Hematopoietic multipotent progenitor cell treated with erythropoietin and hydrocortisone succinate and interleukin-3 and kit ligand, for 6 days (in vitro differentiated cells): ENCODE measurements around the gene PRICKLE2.
A peak's percentile ranks its signal among the peaks of the same experiment; 100 is the strongest.

Source experiments
- DNase-seq: peaks from one replicate; pipeline ENCODE4 v3.0.0-alpha.2; 2015

PRICKLE2 gene

GRCh38 chr3:64067506-64068346 is 157.5 kb downstream of the PRICKLE2 start:
- DNase-seq, result no peak

GRCh38 chr3:64064804-64065203 is 160.5 kb downstream of the PRICKLE2 start:
- no peak for DNase-seq

DNA sequence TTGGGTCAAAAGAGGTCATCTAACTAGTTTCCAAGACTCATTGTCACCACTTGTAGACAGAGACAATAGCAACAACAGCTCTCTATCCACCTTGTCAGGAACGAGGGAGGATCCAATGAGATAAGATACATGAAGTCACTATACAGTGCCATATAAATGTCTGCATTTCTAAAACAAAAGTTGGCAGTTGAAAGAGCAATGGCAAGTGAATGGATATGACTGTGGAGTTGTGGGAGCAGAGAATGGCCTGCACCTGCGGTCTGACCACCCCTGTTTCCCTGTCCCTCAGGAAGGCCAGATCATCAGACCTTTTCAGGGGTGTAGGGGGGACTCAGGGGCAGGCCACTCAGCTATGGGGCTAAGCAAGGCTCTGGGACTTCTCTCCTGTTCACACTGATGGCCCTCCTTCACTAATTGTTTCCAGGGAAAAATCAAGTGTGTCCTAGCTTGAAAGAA is 161.3 kb downstream of the PRICKLE2 start:
- no peak for DNase-seq

DNA sequence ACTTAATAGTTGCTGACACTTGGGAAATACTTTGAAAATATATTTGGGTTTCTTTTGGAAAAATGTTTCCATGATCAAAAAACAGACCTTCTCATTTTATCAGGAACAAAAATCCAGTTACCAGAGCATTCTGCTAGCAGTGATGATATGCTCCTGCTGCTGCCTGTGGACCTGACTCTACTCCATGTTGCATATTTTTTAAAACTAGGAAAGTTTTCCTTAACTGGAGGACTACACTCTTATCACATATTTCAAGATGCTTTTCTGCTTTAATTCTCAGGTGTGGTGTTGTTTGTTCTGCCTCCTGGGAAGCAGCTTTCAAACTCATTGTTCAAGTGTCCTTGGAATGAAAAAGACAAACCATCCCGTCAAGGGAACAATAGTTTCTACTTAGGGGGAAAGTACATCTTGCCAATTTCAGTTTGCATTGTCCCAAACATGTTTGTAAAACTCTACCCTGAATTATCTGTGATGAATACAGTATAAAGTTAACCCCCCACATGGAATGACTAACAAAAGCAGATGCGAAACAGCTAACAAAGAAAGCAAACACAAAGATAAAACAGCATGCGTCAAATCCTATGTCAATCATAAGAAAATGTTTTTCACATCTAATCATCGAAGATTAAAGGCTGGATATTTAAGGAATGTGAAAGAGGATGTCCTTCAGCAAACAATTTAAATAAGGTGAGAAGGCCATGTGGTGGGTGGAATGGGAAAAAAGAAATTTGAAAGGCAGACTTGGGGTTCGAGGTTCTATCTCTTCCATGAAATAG is 161.9 kb downstream of the PRICKLE2 start:
- no peak for DNase-seq

- DNase-seq, result no peak
Observed at GRCh38 chr3:64061628-64062027, 163.6 kb downstream of the PRICKLE2 start.

DNA sequence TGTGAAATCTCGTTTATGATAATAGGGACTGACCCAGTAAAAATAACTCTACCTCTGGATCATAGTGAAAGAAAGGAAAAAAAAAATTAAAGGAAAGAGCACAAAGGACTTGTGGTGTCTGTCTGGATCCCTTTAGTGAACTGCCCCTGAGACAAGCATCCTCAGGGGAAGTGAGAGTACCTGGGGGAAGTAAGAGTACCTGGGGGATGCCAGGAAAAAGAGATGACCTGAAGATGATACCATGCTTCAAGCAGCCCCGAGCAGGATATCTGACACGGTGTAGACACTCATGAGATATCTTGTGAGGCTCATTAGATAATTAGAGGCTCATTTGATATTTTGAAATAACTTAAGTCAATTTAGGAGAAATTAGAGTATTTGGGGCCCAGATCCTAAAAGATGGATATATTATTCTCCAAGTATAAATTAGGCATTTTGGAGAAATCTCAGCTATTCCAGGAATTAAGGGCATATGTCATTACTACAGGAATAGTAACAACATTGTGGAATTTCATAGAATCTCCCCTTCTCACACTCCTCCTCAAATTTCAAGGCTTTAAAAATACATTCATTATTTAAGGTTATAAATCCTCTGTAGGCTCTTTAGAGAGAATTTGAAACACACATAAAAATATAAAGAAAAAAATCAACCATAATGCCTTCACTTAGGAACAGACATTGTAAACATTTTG is 165.6 kb downstream of the PRICKLE2 start:
- DNase-seq, result no peak

GRCh38 chr3:64058566-64058965 is 166.7 kb downstream of the PRICKLE2 start:
- no peak for DNase-seq

GRCh38 chr3:64057231-64057630 is 168.0 kb downstream of the PRICKLE2 start:
- DNase-seq, result no peak

- DNase-seq, result no peak
Observed at GRCh38 chr3:64056606-64057180, 168.6 kb downstream of the PRICKLE2 start.

- DNase-seq, result no peak
Observed at GRCh38 chr3:64055076-64055475, 170.2 kb downstream of the PRICKLE2 start.

GRCh38 chr3:64054488-64054887 is 170.8 kb downstream of the PRICKLE2 start:
- no peak for DNase-seq

- no peak for DNase-seq
Observed at GRCh38 chr3:64053581-64053980, 171.7 kb downstream of the PRICKLE2 start.

GRCh38 chr3:64053117-64053516 is 172.1 kb downstream of the PRICKLE2 start:
- no peak for DNase-seq

DNA sequence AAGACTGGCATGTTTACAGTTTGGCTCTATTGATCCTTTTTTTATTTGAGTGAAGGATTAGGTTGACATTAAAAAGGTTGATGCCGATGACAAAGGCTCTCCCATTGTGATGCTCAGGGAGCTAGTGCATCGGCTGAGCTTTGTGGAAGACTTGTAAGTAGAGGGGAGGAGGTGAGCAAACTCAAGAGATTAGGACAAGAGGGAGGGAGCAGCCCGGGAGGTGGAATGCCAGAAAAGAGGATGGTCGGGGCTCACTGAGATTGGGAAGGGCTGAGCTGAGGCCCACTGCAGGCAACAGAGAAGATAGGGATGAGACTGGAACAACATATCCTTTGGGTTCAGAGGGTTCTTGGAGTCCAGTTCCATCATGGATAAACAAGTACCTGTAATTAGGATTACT is 175.4 kb downstream of the PRICKLE2 start:
- DNase-seq, result no peak

DNA sequence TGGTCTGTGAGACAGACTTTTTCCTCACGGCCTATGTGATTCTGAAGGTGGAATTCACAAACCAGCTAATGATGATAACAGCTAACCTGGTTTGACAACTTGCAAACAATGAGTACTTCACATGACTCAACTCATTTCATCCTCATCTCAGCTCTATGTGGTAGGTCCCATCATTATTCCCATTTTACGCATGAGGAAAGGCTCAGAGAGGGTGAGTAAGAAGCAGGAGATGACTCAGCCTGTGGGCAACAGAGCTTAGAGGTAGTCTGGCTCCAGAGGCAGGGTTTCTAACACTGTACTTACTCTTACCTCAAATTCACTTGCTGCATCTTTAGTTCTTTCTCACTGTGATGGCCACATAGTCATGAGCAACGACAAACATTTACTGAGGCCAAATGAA is 176.1 kb downstream of the PRICKLE2 start:
- DNase-seq, result no peak

- peak; percentile 27 for DNase-seq
Observed at GRCh38 chr3:64048631-64049061, 176.6 kb downstream of the PRICKLE2 start.

- DNase-seq, result no peak
Observed at GRCh38 chr3:64047787-64048186, 177.5 kb downstream of the PRICKLE2 start.

DNA sequence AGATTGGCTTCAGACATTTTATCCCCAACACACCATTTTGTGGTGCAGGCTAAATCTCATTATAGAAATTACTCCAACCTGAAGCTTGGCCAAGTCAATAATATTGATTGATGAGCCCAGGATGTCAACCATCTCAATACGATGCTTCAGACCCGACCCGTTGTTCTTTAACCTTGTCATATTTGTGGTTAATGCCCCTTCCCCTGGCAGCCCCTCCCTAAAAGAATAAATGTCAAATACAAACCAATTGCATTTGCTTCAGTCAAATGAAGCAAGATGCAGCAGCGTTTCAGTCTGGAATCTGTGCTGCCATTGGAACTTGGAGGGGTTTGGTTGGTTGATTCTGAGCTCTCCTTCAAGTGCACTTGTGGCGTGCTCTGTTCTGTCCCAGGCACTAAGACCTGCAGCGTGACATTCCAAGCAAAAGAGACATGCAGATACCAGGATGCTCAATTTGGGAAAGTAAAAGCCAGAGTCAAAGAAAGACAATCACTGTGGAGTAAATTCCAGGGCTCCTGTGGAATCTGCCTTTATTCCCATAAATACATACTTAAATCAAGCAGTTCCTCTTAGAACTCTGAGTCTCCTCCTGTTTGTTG is 178.2 kb downstream of the PRICKLE2 start:
- DNase-seq, result no peak

- DNase-seq, result no peak
Observed at GRCh38 chr3:64046592-64046991, 178.7 kb downstream of the PRICKLE2 start.

DNA sequence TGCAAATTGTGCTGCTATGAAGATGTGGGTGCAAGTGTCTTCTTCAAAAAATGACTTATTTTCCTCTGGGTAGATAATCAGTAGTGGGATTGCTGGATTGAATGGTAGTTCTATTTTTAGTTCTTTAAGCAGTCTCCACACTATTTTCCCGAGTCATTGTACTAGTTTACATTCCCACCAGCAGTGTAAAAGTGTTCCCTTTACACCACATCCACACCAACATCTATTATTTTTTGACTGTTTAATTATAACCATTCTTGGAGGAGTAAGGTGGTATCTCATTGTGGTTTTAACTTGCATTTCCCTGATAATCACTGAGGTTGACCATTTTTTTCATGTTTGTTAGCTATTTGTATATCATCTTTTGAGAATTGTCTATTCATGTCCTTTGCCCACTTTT is 182.3 kb downstream of the PRICKLE2 start:
- no peak for DNase-seq
